GM12801 (cell line): ENCODE data around the gene PGBD5.

ENCODE experiments used
- TF ChIP-seq, protein P1 (sequence below): IDR thresholded peaks from one replicate; pipeline ENCODE4 v1.5.1; 2011; ENCODE audit warnings: control low read depth; ENCODE audit not compliant: insufficient read length; ENCODE audit errors: extremely low read depth

The PGBD5 gene

GRCh38 chr1:230286166-230286889 lies 139.8 kb downstream of the PGBD5 start:
- TF ChIP-seq, protein P1, sequence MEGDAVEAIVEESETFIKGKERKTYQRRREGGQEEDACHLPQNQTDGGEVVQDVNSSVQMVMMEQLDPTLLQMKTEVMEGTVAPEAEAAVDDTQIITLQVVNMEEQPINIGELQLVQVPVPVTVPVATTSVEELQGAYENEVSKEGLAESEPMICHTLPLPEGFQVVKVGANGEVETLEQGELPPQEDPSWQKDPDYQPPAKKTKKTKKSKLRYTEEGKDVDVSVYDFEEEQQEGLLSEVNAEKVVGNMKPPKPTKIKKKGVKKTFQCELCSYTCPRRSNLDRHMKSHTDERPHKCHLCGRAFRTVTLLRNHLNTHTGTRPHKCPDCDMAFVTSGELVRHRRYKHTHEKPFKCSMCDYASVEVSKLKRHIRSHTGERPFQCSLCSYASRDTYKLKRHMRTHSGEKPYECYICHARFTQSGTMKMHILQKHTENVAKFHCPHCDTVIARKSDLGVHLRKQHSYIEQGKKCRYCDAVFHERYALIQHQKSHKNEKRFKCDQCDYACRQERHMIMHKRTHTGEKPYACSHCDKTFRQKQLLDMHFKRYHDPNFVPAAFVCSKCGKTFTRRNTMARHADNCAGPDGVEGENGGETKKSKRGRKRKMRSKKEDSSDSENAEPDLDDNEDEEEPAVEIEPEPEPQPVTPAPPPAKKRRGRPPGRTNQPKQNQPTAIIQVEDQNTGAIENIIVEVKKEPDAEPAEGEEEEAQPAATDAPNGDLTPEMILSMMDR, result no peak

- TF ChIP-seq, protein P1, result no peak
These were observed 140.8 kb downstream of the PGBD5 start for GRCh38 chr1:230285351-230285750.

DNA sequence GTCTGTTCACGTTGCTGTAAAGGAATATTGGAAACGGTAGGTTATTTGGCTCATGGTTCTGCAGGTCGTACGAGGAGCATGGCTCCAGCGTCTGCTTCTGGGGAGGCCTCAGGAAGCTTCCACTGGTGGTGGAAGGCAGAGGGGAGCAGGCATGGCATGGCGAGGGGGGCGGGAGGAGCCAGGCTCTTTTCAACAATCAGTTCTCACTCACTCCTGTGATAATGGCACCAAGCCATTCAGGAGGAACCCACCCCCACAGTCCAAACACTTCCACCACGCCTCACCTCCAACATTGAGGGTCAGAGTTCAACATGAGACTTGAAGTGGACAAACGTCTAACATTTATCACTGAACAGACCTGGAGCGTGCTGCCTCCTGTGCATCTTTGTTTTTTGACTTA lies 141.2 kb downstream of the PGBD5 start:
- TF ChIP-seq, protein P1, result no peak

GRCh38 chr1:230283678-230284077 lies 142.5 kb downstream of the PGBD5 start:
- TF ChIP-seq, protein P1, result no peak

DNA sequence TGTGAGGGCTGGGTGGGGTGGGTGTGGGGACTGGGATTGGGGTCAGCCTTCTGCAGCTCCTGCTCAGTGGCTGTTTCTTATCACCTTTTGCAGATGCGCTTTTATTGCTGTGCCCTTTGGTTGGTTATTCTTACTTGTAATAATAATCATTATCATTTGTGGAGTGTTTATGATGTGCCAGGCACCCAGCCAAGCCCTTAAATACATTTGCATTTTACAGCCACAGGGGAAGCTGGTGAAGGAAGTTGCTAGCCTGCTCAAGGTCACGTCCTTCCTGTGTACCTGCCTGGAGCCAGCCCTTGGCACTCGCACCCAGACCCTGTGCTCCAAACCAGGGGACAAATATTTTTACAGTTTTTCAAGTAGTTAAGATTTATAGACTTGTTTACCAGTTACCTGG lies 144.0 kb downstream of the PGBD5 start:
- TF ChIP-seq, protein P1, result no peak

- TF ChIP-seq, protein P1, result no peak
These were observed 144.6 kb downstream of the PGBD5 start for GRCh38 chr1:230281556-230281955.

GRCh38 chr1:230280906-230281413 lies 145.2 kb downstream of the PGBD5 start:
- TF ChIP-seq, protein P1, result no peak
